IMR-90 (cell line): ENCODE data around the gene DACH1. TPM values are rescaled to one million over a fixed set of nuclear protein-coding genes. Genes with fewer than 3 reads are reported as not detected.

ENCODE experiments used
- ATAC-seq: fragments of 200-7000 bp; cut with Tn5 transposase; 2 replicates; pipeline ENCODE4 v1.9.1; 2020; ENCODE audit warnings: low read depth, mild to moderate bottlenecking, moderate library complexity
- BruUV-seq: library from RNA; stranded (reverse); fragments of 400-500 nt; replicated peaks from 2 replicates; lab custom pipeline; 2021; lab: Mats Ljungman, UMichigan
- CTCF ChIA-PET: fragments of 300-600 bp; formaldehyde crosslinking; extraction: SDS; loops from one replicate; lab custom pipeline; 2021; ENCODE audit warnings: antibody characterized with exemption; lab: Yijun Ruan, JAX
- POLR2A ChIA-PET: fragments of 300-600 bp; sonication (Branson Sonifier 250); formaldehyde crosslinking; loops from one replicate; lab custom pipeline; 2022; ENCODE audit warnings: antibody characterized with exemption; ENCODE audit not compliant: unreplicated experiment; lab: Charles Lee
- DNase-seq: peaks from one replicate; pipeline ENCODE4 v3.0.0; 2013
- H2AFZ ChIP-seq: replicated peaks from 2 replicates; pipeline ENCODE3; 2013; ENCODE audit warnings: low read length, mild to moderate bottlenecking; ENCODE audit not compliant: poor library complexity
- H2AK5ac ChIP-seq: 2 replicates; pipeline ENCODE4 v1.6.1; 2013; ENCODE audit warnings: low read depth, low read length, inconsistent platforms
- H2AK9ac ChIP-seq: replicated peaks from 2 replicates; pipeline ENCODE3; 2013; ENCODE audit warnings: mild to moderate bottlenecking, low read depth, low read length, moderate library complexity; ENCODE audit not compliant: poor library complexity
- H2BK120ac ChIP-seq: 2 replicates; pipeline ENCODE4 v1.6.1; 2013; ENCODE audit warnings: low read depth, low read length, inconsistent platforms
- H2BK15ac ChIP-seq: 3 replicates; pipeline ENCODE4 v1.6.1; 2013; ENCODE audit warnings: low read depth, low read length, inconsistent platforms
- H2BK20ac ChIP-seq: 2 replicates; pipeline ENCODE4 v1.6.1; 2013; ENCODE audit warnings: low read depth, mild to moderate bottlenecking, inconsistent platforms, low read length, moderate library complexity
- H2BK5ac ChIP-seq: 2 replicates; pipeline ENCODE4 v1.6.1; 2013; ENCODE audit warnings: mild to moderate bottlenecking, low read depth, low read length, inconsistent platforms; ENCODE audit not compliant: poor library complexity, severe bottlenecking
- H3K14ac ChIP-seq: replicated peaks from 2 replicates; pipeline ENCODE4 v1.6.1; 2013; ENCODE audit warnings: low read depth, low read length, inconsistent platforms
- H3K18ac ChIP-seq: 2 replicates; pipeline ENCODE4 v1.6.1; 2013; ENCODE audit warnings: low read depth, low read length, control low read depth
- H3K23ac ChIP-seq: 2 replicates; pipeline ENCODE4 v1.6.1; 2013; ENCODE audit warnings: low read depth, low read length, inconsistent platforms
- H3K27ac ChIP-seq: 2 replicates; pipeline ENCODE4 v1.5.1; 2013; ENCODE audit warnings: mild to moderate bottlenecking, control low read depth, low read length; ENCODE audit not compliant: insufficient read depth
- H3K27me3 ChIP-seq: 2 replicates; pipeline ENCODE4 v1.6.1; 2013; ENCODE audit warnings: low read length; ENCODE audit not compliant: control insufficient read depth, insufficient read depth
- H3K36me3 ChIP-seq: 2 replicates; pipeline ENCODE4 v1.6.1; 2013; ENCODE audit warnings: low read length, mixed read lengths; ENCODE audit not compliant: control insufficient read depth, insufficient read depth
- H3K4ac ChIP-seq: 2 replicates; pipeline ENCODE4 v1.6.1; 2013; ENCODE audit warnings: low read depth, low read length, inconsistent platforms
- H3K4me1 ChIP-seq: 2 replicates; pipeline ENCODE4 v1.6.1; 2013; ENCODE audit warnings: low read length, mixed read lengths; ENCODE audit not compliant: control insufficient read depth, insufficient read depth
- H3K4me2 ChIP-seq: 2 replicates; pipeline ENCODE4 v1.6.1; 2013; ENCODE audit warnings: low read depth, mild to moderate bottlenecking, control low read depth, low read length, moderate library complexity
- H3K4me3 ChIP-seq: 2 replicates; pipeline ENCODE4 v1.5.1; 2013; ENCODE audit warnings: low read depth, mild to moderate bottlenecking, control low read depth, low read length, moderate library complexity; ENCODE audit not compliant: insufficient read depth
- H3K56ac ChIP-seq: 2 replicates; pipeline ENCODE4 v1.6.1; 2013; ENCODE audit warnings: low read length, inconsistent platforms; ENCODE audit not compliant: insufficient read depth; ENCODE audit errors: extremely low read depth
- H3K79me1 ChIP-seq, 2 experiments: 2 replicates each; pipeline ENCODE4 v1.6.1; 2013; ENCODE audit warnings: low read length in 2 of 2, inconsistent platforms in 1 of 2, low read depth in 1 of 2
- H3K9ac ChIP-seq: 2 replicates; pipeline ENCODE4 v1.6.1; 2013; ENCODE audit warnings: low read depth, low read length, control low read depth
- H3K9me1 ChIP-seq: 2 replicates; pipeline ENCODE4 v1.6.1; 2013; ENCODE audit warnings: low read length, inconsistent platforms; ENCODE audit not compliant: insufficient read depth
- H3K9me3 ChIP-seq: 2 replicates; pipeline ENCODE4 v1.6.1; 2013; ENCODE audit warnings: low read length; ENCODE audit not compliant: control insufficient read depth, insufficient read depth
- H4K20me1 ChIP-seq: 2 replicates; pipeline ENCODE4 v1.6.1; 2013; ENCODE audit warnings: low read length, inconsistent platforms; ENCODE audit not compliant: insufficient read depth
- H4K5ac ChIP-seq: 2 replicates; pipeline ENCODE4 v1.6.1; 2013; ENCODE audit warnings: mild to moderate bottlenecking, low read depth, low read length, control low read depth
- H4K8ac ChIP-seq, 2 experiments: 2 replicates each; pipeline ENCODE4 v1.6.1; 2013; ENCODE audit warnings: low read depth in 2 of 2, low read length in 2 of 2, control low read depth in 1 of 2, inconsistent platforms in 1 of 2
- H4K91ac ChIP-seq: 2 replicates; pipeline ENCODE4 v1.6.1; 2013; ENCODE audit warnings: low read depth, low read length, inconsistent platforms; ENCODE audit not compliant: insufficient read depth
- CEBPB ChIP-seq: IDR thresholded peaks from 2 replicates; pipeline ENCODE4 v1.6.1; 2012; ENCODE audit warnings: low read depth, low read length, improper control_type of control experiment
- CHD1 ChIP-seq: IDR thresholded peaks from 2 replicates; pipeline ENCODE4 v1.6.1; 2012; ENCODE audit warnings: low read depth, low read length, improper control_type of control experiment
- ELK1 ChIP-seq: fragments of 150-350 bp; IDR thresholded peaks from 2 replicates; pipeline ENCODE4 v1.6.1; 2016; ENCODE audit warnings: low read depth, mild to moderate bottlenecking, low read length, moderate library complexity, borderline replicate concordance
- RCOR1 ChIP-seq: IDR thresholded peaks from 2 replicates; pipeline ENCODE4 v1.6.1; 2012; ENCODE audit warnings: mild to moderate bottlenecking, low read length, improper control_type of control experiment; ENCODE audit not compliant: insufficient replicate concordance
- RFX5 ChIP-seq: IDR thresholded peaks from 2 replicates; pipeline ENCODE4 v1.8.0; 2012; ENCODE audit warnings: low read depth, mild to moderate bottlenecking, low read length, moderate library complexity
- WGBS, 2 experiments: methylation state at CpG; one replicate each; pipeline versions ENCODE4 v1.1.5 to v1.1.7; 2013; ENCODE audit warnings: missing lambda C conversion rate in 2 of 2; ENCODE audit not compliant: insufficient read length in 1 of 2; ENCODE audit errors: extremely low coverage in 2 of 2; 5-methylcytosine and 5-hydroxymethylcytosine counted together
- dilution Hi-C: fragments of 300-500 bp; cut with HindIII; formaldehyde crosslinking; loops from one replicate; pipeline ENCODE4 v1.14.3; 2018; ENCODE audit warnings: low sequenced_read_pairs; ENCODE audit not compliant: unreplicated experiment
- in situ Hi-C: fragments of 300-500 bp; cut with MboI; formaldehyde crosslinking; loops from 3 replicates; pipeline ENCODE4 v1.14.3; 2019; ENCODE audit warnings: low sequenced_read_pairs, inconsistent platforms, mixed read lengths
- intact Hi-C: fragments of 100-400 bp; cut with micrococcal nuclease; formaldehyde crosslinking; loops from 2 replicates; pipeline ENCODE4 v1.10.0; 2022
- polyA plus RNA-seq, 3 experiments: library from polyadenylated mRNA; depleted of rRNA; stranded (reverse); fragments of >200 nt; gene quantifications; 2 replicates each; pipeline ENCODE4 v1.2.3, GENCODE V29; 2012; ENCODE audit warnings: low replicate concordance in 1 of 3
- total RNA-seq: library from RNA; depleted of rRNA; stranded (reverse); fragments of >200 nt; gene quantifications from 2 replicates; pipeline ENCODE4 v1.2.3, GENCODE V29; 2012

Gene DACH1
- total and polyA plus RNA-seq, 2 of the 4 experiments (the other 2 are of a cell fraction): not detected

GRCh38 chr13:71610876-71611275 lies 256.1 kb downstream of the DACH1 start:
- H4K91ac ChIP-seq: no peak overlapping the region
- H3K36me3 ChIP-seq: no peaks in the 10 kb centered on the region
- no peak overlapping the region for H2BK5ac ChIP-seq
- DNase-seq: no peak
- no peak overlapping the region for H2BK120ac ChIP-seq
- H4K20me1 ChIP-seq: no peaks in the 10 kb centered on the region
- H3K23ac ChIP-seq: no peak overlapping the region
- H4K8ac ChIP-seq: peak overlapping the region in 1 of 2 experiments; percentile 4; a peak in 1 of 4 replicates
- no peaks in the 10 kb centered on the region for H3K27me3 ChIP-seq
- no peak overlapping the region for H3K56ac ChIP-seq
- in situ Hi-C loops (no loop called here), dilution Hi-C loops (no loop called here), intact Hi-C loops (no loop called here)
- no peak overlapping the region for H3K4me2 ChIP-seq
- H3K4me1 ChIP-seq: no peaks in the 10 kb centered on the region
- TF ChIP-seq RFX5 (no peak), CEBPB (peak; percentile 61), ELK1 (no peak), RCOR1 (no peak), CHD1 (no peak)
- peak overlapping the region; percentile 27; the same call in 1 of the 2 replicates for H2BK20ac ChIP-seq
- ChIA-PET CTCF (no interaction called here), POLR2A (no interaction called here)
- H3K27ac ChIP-seq: no peak overlapping the region
- no peak overlapping the region for H3K4ac ChIP-seq
- H3K79me1 ChIP-seq: no peaks in the 10 kb centered on the region
- H2BK15ac ChIP-seq: no peak overlapping the region
- no peak overlapping the region; the same call in 1 of the 2 replicates for H3K18ac ChIP-seq
- no peak overlapping the region for H4K5ac ChIP-seq
- BruUV-seq: no TSS peak
- no peak overlapping the region for H3K4me3 ChIP-seq
- H3K9ac ChIP-seq: no peak overlapping the region
- no peaks in the 10 kb centered on the region for H3K9me1 ChIP-seq
- 100% methylated on average over 1 of the region's 5 CpGs; no CpG with 5 or more reads in 1 of the 2 experiments for WGBS, 2 experiments
- no peak overlapping the region for H2AFZ ChIP-seq
- H3K9me3 ChIP-seq: 0 out of 2 replicates have a peak, but pooled peaks cover 2% of the 10 kb centered on the region
- no peak overlapping the region for H2AK9ac ChIP-seq
- no peak overlapping the region for H2AK5ac ChIP-seq
- ATAC-seq: no peak
- no peak overlapping the region for H3K14ac ChIP-seq
